PC-3 (cell line): Measurements from ENCODE around the gene KIF5C.

ENCODE experiments used
- CTCF ChIP-seq: fragments of 300-600 bp; sonication (generic); conservative IDR thresholded peaks from 2 replicates; pipeline ENCODE4 v1.5.1; 2017; ENCODE audit warnings: antibody characterized with exemption, low read depth, mild to moderate bottlenecking, low read length
- EZH2 ChIP-seq: fragments of 300-600 bp; sonication (generic); IDR thresholded peaks from one replicate; pipeline ENCODE4 v1.6.1; 2017; ENCODE audit warnings: antibody characterized with exemption, mild to moderate bottlenecking, low read length; ENCODE audit not compliant: unreplicated experiment

- no peak for TF ChIP-seq CTCF
- TF ChIP-seq EZH2, result no peak
These were observed 492 bp downstream of the KIF5C start for GRCh38 chr2:148875387-148876051.
